ENCODE data around the gene SLX4IP.

The SLX4IP gene

GRCh38 chr20:10551732-10552724, 116.9 kb downstream of the SLX4IP start:
- in situ Hi-C loops (cut with MboI; ENCODE audit: low sequenced_read_pairs, unreplicated experiment), result loop anchor here (25.0 kb wide), 2 partner anchors 710 to 985 kb away; no protein-coding TSS in a partner anchor
- TF ChIP-seq, protein P1, sequence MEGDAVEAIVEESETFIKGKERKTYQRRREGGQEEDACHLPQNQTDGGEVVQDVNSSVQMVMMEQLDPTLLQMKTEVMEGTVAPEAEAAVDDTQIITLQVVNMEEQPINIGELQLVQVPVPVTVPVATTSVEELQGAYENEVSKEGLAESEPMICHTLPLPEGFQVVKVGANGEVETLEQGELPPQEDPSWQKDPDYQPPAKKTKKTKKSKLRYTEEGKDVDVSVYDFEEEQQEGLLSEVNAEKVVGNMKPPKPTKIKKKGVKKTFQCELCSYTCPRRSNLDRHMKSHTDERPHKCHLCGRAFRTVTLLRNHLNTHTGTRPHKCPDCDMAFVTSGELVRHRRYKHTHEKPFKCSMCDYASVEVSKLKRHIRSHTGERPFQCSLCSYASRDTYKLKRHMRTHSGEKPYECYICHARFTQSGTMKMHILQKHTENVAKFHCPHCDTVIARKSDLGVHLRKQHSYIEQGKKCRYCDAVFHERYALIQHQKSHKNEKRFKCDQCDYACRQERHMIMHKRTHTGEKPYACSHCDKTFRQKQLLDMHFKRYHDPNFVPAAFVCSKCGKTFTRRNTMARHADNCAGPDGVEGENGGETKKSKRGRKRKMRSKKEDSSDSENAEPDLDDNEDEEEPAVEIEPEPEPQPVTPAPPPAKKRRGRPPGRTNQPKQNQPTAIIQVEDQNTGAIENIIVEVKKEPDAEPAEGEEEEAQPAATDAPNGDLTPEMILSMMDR (IDR thresholded peaks at IDR 0.05; ENCODE audit: borderline replicate concordance, control extremely low read depth, extremely low read depth, insufficient read depth, missing control alignments), result no peak
- DNase-seq (ENCODE audit: low spot score), result peak; percentile 52

DNA sequence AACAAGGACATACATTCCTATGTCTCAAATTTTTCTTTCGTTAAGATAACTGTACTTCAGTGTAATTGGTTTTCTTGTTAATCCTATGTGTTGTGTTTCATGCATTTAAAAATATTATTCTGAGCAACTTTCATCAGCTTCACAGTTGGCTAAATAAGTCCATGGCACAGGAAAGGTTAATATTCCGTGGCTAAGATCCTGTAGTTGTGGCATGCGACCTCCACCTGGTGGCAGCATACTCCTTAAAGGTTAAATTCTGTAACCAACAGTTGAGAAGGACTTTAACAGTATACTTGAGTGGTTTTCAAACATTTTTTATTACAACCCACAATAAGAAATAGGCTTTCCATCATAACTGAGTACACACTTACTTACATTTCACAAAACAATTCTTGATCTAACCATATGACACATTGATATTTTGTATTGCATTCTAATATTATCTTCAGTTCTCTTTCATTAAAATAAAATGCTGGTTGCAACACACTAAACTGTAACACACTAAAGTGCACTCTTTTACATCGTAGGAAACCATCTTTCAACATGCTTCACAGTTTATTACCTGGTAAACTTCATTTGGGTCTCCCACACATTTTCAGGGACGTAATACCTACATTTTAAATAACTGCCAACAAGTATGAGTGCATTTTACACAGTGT, 118.3 kb downstream of the SLX4IP start:
- in situ Hi-C loops (cut with MboI; ENCODE audit: low sequenced_read_pairs, unreplicated experiment), result loop anchor here (25.0 kb wide), 2 partner anchors 709 to 984 kb away; no protein-coding TSS in a partner anchor
- TF ChIP-seq, protein P1 (IDR thresholded peaks at IDR 0.05; ENCODE audit: borderline replicate concordance, control extremely low read depth, extremely low read depth, insufficient read depth, missing control alignments), result peak; percentile 73
- peak; percentile 28 for DNase-seq (ENCODE audit: low spot score)

DNA sequence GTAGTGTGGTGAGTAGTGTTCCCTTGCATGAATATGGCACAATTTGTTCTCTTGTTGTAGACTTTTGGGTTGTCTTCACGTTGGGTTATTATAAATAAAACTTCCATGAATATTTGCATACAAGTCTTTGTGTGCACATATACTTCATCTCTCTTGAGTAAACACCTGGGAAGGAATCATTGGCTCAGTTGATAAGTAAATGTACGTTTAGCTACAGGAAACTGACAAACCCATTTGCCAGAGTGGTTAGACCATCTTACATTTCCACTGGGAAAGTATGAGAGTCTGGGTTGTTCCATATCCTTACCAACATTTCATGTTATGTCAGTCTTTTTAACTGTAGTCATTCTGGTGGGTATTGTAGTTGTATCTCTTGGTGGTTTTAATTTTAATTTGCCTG, 119.2 kb downstream of the SLX4IP start:
- no peak for DNase-seq (ENCODE audit: low spot score)
- TF ChIP-seq, protein P1 (IDR thresholded peaks at IDR 0.05; ENCODE audit: borderline replicate concordance, control extremely low read depth, extremely low read depth, insufficient read depth, missing control alignments), result no peak
- in situ Hi-C loops (cut with MboI; ENCODE audit: low sequenced_read_pairs, unreplicated experiment), result loop anchor here (25.0 kb wide), 2 partner anchors 708 to 983 kb away; no protein-coding TSS in a partner anchor

DNA sequence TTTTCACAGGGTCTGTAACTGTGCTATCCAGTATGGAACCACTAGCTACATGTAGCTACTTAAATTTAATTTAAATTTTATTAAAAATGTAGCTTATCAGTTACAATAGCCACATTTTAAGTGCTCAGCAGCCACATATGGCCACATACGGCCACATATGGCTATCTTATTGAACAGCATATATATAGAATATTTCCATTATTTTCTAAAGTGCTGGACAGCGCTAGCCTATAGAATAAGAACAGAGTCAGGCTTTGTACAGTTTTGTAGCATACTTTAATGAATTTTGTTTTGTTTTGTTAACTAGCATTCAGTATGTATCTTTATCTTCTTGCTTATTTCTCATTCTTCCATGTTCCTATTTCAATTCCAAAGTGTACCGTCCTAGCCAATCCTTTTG, 120.3 kb downstream of the SLX4IP start:
- no peak for DNase-seq (ENCODE audit: low spot score)
- in situ Hi-C loops (cut with MboI; ENCODE audit: low sequenced_read_pairs, unreplicated experiment), result loop anchor here (25.0 kb wide), 2 partner anchors 707 to 982 kb away; no protein-coding TSS in a partner anchor
- TF ChIP-seq, protein P1 (IDR thresholded peaks at IDR 0.05; ENCODE audit: borderline replicate concordance, control extremely low read depth, extremely low read depth, insufficient read depth, missing control alignments), result no peak

DNA sequence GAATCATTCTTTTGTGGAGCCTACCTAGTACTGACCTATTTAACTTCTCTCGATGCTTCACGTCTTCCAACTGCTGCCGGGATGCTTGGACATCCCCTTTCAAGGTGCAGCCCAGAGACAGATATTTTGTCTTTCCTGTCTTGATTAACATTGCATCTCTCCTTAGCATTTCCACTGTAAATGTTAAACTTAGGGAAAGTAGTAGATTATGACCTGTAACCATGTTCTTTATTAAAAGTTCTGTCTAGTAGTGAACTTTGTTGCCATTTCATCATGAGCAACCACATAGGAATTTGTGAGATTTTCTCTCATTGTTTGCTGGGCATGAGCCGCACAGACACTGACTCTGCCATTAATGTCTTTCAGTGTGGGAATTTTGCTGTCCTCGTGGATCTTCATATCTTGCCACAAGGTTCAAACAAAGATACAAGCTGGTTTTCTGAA, 120.8 kb downstream of the SLX4IP start:
- in situ Hi-C loops (cut with MboI; ENCODE audit: low sequenced_read_pairs, unreplicated experiment), result loop anchor here (25.0 kb wide), 2 partner anchors 706 to 981 kb away; no protein-coding TSS in a partner anchor
- TF ChIP-seq, protein P1 (IDR thresholded peaks at IDR 0.05; ENCODE audit: borderline replicate concordance, control extremely low read depth, extremely low read depth, insufficient read depth, missing control alignments), result no peak
- no peak for DNase-seq (ENCODE audit: low spot score)

- TF ChIP-seq, protein P1 (IDR thresholded peaks at IDR 0.05; ENCODE audit: borderline replicate concordance, control extremely low read depth, extremely low read depth, insufficient read depth, missing control alignments), result no peak
- DNase-seq (ENCODE audit: low spot score), result no peak
- in situ Hi-C loops (cut with MboI; ENCODE audit: low sequenced_read_pairs, unreplicated experiment), result loop anchor here (25.0 kb wide), 2 partner anchors 706 to 981 kb away; no protein-coding TSS in a partner anchor
These were observed 121.5 kb downstream of the SLX4IP start for GRCh38 chr20:10556519-10557083.
